Measurements from ENCODE around the gene SPARC.
"Not testable (repeated sequence)": the region's sequence is repeated elsewhere in the genome, so short reads cannot be mapped to it uniquely, and the experiment has no call there.

SPARC gene

DNA sequence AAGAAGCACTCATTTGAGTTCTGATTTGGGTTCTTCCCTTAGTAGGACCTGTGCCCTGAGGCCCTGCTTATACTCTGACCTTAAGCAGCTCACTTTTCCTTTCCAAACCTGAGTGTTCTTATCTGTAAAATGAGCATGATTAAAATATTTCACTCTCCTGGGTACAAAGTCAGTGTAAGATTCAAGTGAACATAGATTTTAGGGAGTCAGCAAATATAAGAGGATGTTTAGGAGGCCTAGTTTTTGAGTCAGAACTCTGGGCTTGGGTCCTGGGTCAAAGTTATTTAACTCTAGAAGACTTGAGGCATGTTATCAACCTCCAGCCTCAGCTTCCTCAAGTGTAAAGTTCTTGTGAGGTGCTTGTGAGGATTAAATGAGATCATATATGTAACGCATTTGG is 8.7 kb upstream of the SPARC start:
- TF ChIP-seq, protein P1, sequence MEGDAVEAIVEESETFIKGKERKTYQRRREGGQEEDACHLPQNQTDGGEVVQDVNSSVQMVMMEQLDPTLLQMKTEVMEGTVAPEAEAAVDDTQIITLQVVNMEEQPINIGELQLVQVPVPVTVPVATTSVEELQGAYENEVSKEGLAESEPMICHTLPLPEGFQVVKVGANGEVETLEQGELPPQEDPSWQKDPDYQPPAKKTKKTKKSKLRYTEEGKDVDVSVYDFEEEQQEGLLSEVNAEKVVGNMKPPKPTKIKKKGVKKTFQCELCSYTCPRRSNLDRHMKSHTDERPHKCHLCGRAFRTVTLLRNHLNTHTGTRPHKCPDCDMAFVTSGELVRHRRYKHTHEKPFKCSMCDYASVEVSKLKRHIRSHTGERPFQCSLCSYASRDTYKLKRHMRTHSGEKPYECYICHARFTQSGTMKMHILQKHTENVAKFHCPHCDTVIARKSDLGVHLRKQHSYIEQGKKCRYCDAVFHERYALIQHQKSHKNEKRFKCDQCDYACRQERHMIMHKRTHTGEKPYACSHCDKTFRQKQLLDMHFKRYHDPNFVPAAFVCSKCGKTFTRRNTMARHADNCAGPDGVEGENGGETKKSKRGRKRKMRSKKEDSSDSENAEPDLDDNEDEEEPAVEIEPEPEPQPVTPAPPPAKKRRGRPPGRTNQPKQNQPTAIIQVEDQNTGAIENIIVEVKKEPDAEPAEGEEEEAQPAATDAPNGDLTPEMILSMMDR (IDR thresholded peaks at IDR 0.05; ENCODE audit: control insufficient read depth, extremely low read depth, insufficient read depth) = no peak
- DNase-seq (ENCODE audit: low read depth) = no peak
- H3K4me3 ChIP-seq (ENCODE audit: low read depth, low read length) = no peak overlapping the region

DNA sequence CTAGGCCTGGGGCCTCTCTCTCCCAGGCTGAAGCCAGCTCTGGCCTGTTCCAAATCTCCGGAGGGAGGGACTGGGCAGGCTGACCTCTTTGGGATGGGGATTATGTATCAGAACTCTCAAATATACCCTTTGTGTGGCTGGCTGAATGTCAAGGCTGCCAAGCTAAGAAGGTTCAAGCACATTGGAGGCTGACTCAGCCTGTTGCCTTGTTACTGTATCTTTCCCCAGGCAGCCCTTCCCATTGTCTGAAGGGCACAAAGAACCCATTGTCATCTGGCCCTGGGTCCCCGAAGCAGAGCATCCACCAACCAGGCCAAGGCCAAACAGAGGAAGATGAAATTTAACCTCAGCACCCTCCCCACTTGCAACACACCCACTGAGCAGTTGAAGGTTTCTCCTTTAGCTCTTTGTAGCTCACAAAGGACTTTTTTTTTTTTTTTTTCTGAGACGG is 7.3 kb upstream of the SPARC start:
- TF ChIP-seq, protein P1 (IDR thresholded peaks at IDR 0.05; ENCODE audit: control insufficient read depth, extremely low read depth, insufficient read depth) = no peak
- DNase-seq (ENCODE audit: low read depth) = no peak
- H3K4me3 ChIP-seq (ENCODE audit: low read depth, low read length) = no peak overlapping the region

DNA sequence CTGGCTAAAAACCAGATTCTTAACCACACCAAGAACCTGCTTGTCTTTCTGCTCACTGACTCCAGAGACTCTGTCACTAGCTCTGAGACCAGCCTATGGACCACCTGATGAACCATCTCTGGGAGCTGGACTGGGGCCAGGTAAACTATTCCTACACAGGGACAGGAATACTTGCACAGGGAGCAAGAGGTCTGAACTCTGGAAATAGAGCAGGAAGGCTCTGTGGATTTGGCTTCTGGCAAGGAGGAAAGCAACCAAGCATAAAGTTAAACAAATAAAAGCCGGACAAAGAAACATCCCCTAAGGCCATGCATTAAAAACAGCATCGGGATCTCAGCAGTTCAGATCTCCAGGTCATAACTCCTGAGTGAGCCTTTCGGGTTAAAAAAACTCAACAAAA is 5.6 kb upstream of the SPARC start:
- peak; percentile 58 for DNase-seq (ENCODE audit: low read depth)
- TF ChIP-seq, protein P1 (IDR thresholded peaks at IDR 0.05; ENCODE audit: control insufficient read depth, extremely low read depth, insufficient read depth) = no peak
- H3K4me3 ChIP-seq (ENCODE audit: low read depth, low read length) = no peak overlapping the region

DNA sequence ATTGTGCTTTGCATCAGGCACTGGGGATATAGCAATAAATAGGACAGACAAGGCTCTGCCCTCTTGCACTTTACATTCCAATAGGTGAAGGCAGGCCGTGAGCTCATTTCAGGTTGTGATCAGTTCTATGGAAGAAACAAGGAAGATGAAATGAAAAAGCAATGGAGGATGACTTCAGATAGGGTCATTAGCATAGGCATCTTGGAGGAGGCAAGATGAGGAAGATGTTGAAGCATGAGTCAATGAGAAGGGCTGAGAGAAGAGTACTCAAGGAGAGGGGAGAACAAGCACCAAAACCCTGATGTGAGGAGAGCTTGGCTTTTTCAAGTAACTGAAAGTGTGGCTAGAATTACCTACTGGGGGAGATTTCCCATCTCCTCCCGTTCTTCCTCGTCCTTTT is 5.0 kb upstream of the SPARC start:
- DNase-seq (ENCODE audit: low read depth) = no peak
- TF ChIP-seq, protein P1 (IDR thresholded peaks at IDR 0.05; ENCODE audit: control insufficient read depth, extremely low read depth, insufficient read depth) = no peak
- H3K4me3 ChIP-seq (ENCODE audit: low read depth, low read length) = no peak overlapping the region

DNA sequence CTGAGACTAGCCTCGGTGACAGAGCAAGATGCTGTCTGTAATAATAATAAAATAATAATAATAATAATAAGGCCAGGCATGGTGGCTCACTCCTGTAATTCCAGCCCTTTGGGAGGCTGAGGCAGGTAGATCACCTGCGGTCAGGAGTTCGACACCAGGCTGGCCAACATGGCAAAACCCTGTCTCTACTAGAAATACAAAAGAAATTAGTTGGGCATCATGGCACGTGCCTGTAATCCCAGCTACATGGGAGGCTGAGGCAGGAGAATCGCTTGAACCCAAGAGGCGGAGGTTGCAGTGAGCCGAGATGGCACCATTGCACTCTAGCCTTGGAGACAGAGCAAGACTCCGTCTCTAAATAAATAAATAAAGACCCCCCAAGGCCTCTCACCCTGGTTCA is 2.9 kb upstream of the SPARC start:
- not testable (repeated sequence) for DNase-seq (ENCODE audit: low read depth); H3K4me3 ChIP-seq (ENCODE audit: low read depth, low read length)

DNA sequence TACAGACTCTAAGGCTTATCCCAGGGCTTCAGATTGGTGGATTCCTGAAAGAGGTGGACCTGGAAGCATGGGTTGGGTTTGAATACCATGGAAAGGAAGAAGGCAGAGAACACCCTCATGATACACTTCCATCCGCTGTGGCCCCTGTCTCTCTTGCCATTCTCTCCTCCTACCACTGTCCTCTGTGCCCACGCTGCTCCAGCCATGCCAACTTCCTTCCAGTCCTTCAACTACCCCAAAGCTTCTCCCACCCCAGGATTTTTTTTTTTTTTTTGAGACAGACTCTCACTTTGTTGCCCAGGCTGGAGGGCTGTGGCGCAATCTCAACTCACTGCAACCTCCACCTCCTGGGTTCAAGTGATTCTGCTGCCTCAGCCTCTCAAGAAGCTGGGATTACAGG is 1.7 kb upstream of the SPARC start:
- TF ChIP-seq, protein P1 (IDR thresholded peaks at IDR 0.05; ENCODE audit: control insufficient read depth, extremely low read depth, insufficient read depth) = no peak
- H3K4me3 ChIP-seq (ENCODE audit: low read depth, low read length) = no peak overlapping the region
- DNase-seq (ENCODE audit: low read depth) = no peak

DNA sequence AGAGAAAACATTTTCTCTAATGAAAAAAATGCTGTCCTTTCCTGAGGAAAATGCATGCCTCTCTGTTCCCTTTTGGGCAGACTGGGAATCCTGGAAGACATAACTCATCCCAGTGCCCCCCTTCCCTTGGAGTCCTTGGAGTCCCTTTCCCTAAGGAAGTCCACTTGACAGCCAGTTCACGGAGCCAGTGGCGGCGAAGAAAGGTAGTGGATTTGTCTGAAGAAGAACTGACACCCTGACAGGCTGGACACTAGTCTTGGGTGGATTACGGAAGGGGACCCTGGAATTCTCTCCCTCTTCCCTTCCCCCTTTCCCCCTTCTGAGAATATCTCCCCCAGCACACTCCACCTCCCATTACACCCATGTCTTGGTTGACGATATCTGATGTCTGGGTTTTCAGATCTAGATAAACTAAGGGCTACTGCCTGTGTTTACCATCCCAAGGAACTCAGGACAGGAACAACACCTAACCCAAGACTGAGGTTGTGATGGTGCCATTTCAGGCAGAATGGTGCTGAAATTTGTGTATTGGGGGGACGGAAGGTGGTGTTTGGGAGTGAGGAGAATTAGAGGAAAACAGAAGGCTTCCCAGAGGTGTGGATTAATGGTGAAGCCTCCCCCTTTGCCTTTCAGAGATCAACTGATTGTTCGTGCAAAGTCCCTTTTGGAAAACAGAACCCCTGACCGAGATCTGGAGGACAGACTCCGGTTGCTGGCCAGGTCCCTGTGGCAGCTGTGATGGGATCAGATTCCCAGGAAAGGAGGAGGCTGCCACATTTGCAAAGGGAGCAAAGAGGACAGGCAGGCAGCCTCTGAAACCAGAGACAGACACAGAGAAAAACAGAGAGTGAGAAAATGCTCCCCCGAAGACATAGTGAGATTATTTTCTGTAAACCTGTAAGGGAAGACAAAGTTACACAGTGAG is 704 bp downstream of the SPARC start:
- TF ChIP-seq, protein P1 (IDR thresholded peaks at IDR 0.05; ENCODE audit: control insufficient read depth, extremely low read depth, insufficient read depth) = no peak
- no peak overlapping the region for H3K4me3 ChIP-seq (ENCODE audit: low read depth, low read length)
- DNase-seq (ENCODE audit: low read depth) = no peak

Data from LNCaP clone FGC (cell line).